ENCODE data around the gene MEIS1. TPM values are rescaled to one million over a fixed set of nuclear protein-coding genes. Genes with fewer than 3 reads are reported as not detected.

MEIS1 gene
- total RNA-seq, 2 experiments from 2014 or later = 5.4 to 7.3 TPM

GRCh38 chr2:66525606-66526005 is 90.7 kb downstream of the MEIS1 start:
- no peak overlapping the region for H3K27ac ChIP-seq (ENCODE audit: low read depth, low read length, poor library complexity, severe bottlenecking)
- H3K4me2 ChIP-seq (ENCODE audit: low read length) = no peak overlapping the region
- H4K20me1 ChIP-seq (ENCODE audit: insufficient read depth, low read length) = no peaks in the 10 kb centered on the region
- DNase-seq (ENCODE audit: low spot score) = no peak
- no TSS peak for BruUV-seq (replicated peaks)
- TF ChIP-seq CTCF (conservative IDR thresholded peaks at IDR 0.05; ENCODE audit: low read length) (no peak), EZH2phosphoT487 (IDR thresholded peaks at IDR 0.05; ENCODE audit: borderline replicate concordance, low read depth, low read length) (no peak)
- H3K9me2 ChIP-seq (ENCODE audit: insufficient read depth, low read length) = no peaks in the 10 kb centered on the region
- intact Hi-C loops (cut with micrococcal nuclease; ENCODE audit: unreplicated experiment) = no loop called here
- H2AFZ ChIP-seq (ENCODE audit: low read length) = no peak overlapping the region
- H3K4me3 ChIP-seq (ENCODE audit: low read depth, low read length, poor library complexity, severe bottlenecking) = no peak overlapping the region
- no peaks in the 10 kb centered on the region for H3K4me1 ChIP-seq (ENCODE audit: insufficient read depth, low read length, poor library complexity, severe bottlenecking)
- H3K36me3 ChIP-seq (ENCODE audit: insufficient read depth, low read length) = no peaks in the 10 kb centered on the region
- ChIA-PET POLR2A (interaction anchor here (1.1 to 1.2 kb wide), 2 partner anchors 25 to 461 kb away, joined by 3 to 4 read pairs; no protein-coding TSS in a partner anchor), CTCF (ENCODE audit: unreplicated experiment) (no interaction called here)
- H3K79me2 ChIP-seq (ENCODE audit: insufficient read depth, low read depth, low read length) = no peaks in the 10 kb centered on the region
- H3K9me3 ChIP-seq (ENCODE audit: low read length) = no peaks in the 10 kb centered on the region

GRCh38 chr2:66526180-66526579 is 91.3 kb downstream of the MEIS1 start:
- ChIA-PET CTCF (ENCODE audit: unreplicated experiment) (no interaction called here), POLR2A (interaction anchor here (1.1 kb wide), 1 partner anchor 461 kb away, joined by 4 read pairs; no protein-coding TSS in a partner anchor)
- no peak for DNase-seq (ENCODE audit: low spot score)
- TF ChIP-seq EZH2phosphoT487 (IDR thresholded peaks at IDR 0.05; ENCODE audit: borderline replicate concordance, low read depth, low read length) (no peak), CTCF (conservative IDR thresholded peaks at IDR 0.05; ENCODE audit: low read length) (no peak)
- Histone ChIP-seq H3K4me2 (ENCODE audit: low read length) (no peak overlapping the region), H3K4me1 (ENCODE audit: insufficient read depth, low read length, poor library complexity, severe bottlenecking) (no peaks in the 10 kb centered on the region), H2AFZ (ENCODE audit: low read length) (no peak overlapping the region), H3K27ac (ENCODE audit: low read depth, low read length, poor library complexity, severe bottlenecking) (no peak overlapping the region), H4K20me1 (ENCODE audit: insufficient read depth, low read length) (no peaks in the 10 kb centered on the region), H3K4me3 (ENCODE audit: low read depth, low read length, poor library complexity, severe bottlenecking) (no peak overlapping the region), H3K36me3 (ENCODE audit: insufficient read depth, low read length) (no peaks in the 10 kb centered on the region), H3K9me2 (ENCODE audit: insufficient read depth, low read length) (no peaks in the 10 kb centered on the region), H3K9me3 (ENCODE audit: low read length) (no peaks in the 10 kb centered on the region), H3K79me2 (ENCODE audit: insufficient read depth, low read depth, low read length) (no peaks in the 10 kb centered on the region)
- intact Hi-C loops (cut with micrococcal nuclease; ENCODE audit: unreplicated experiment) = no loop called here
- BruUV-seq (replicated peaks) = no TSS peak

- intact Hi-C loops (cut with micrococcal nuclease; ENCODE audit: unreplicated experiment) = no loop called here
- H4K20me1 ChIP-seq (ENCODE audit: insufficient read depth, low read length) = no peaks in the 10 kb centered on the region
- no peaks in the 10 kb centered on the region for H3K79me2 ChIP-seq (ENCODE audit: insufficient read depth, low read depth, low read length)
- H3K36me3 ChIP-seq (ENCODE audit: insufficient read depth, low read length) = no peaks in the 10 kb centered on the region
- ChIA-PET POLR2A (no interaction called here), CTCF (ENCODE audit: unreplicated experiment) (no interaction called here)
- no peak overlapping the region for H3K27ac ChIP-seq (ENCODE audit: low read depth, low read length, poor library complexity, severe bottlenecking)
- no peak for DNase-seq (ENCODE audit: low spot score)
- no peak for TF ChIP-seq EZH2phosphoT487 (IDR thresholded peaks at IDR 0.05; ENCODE audit: borderline replicate concordance, low read depth, low read length)
- TF ChIP-seq CTCF (conservative IDR thresholded peaks at IDR 0.05; ENCODE audit: low read length) = no peak
- no peaks in the 10 kb centered on the region for H3K9me3 ChIP-seq (ENCODE audit: low read length)
- H3K4me1 ChIP-seq (ENCODE audit: insufficient read depth, low read length, poor library complexity, severe bottlenecking) = no peaks in the 10 kb centered on the region
- no peak overlapping the region for H3K4me3 ChIP-seq (ENCODE audit: low read depth, low read length, poor library complexity, severe bottlenecking)
- no peak overlapping the region for H3K4me2 ChIP-seq (ENCODE audit: low read length)
- no peak overlapping the region for H2AFZ ChIP-seq (ENCODE audit: low read length)
- no peaks in the 10 kb centered on the region for H3K9me2 ChIP-seq (ENCODE audit: insufficient read depth, low read length)
- BruUV-seq (replicated peaks) = no TSS peak
Measured at GRCh38 chr2:66528974-66529724, 94.2 kb downstream of the MEIS1 start.
